ENCODE results near the gene RASSF3.
"Not testable (repeated sequence)": the region's sequence is repeated elsewhere in the genome, so short reads cannot be mapped to it uniquely, and the experiment has no call there.

RASSF3 gene

DNA sequence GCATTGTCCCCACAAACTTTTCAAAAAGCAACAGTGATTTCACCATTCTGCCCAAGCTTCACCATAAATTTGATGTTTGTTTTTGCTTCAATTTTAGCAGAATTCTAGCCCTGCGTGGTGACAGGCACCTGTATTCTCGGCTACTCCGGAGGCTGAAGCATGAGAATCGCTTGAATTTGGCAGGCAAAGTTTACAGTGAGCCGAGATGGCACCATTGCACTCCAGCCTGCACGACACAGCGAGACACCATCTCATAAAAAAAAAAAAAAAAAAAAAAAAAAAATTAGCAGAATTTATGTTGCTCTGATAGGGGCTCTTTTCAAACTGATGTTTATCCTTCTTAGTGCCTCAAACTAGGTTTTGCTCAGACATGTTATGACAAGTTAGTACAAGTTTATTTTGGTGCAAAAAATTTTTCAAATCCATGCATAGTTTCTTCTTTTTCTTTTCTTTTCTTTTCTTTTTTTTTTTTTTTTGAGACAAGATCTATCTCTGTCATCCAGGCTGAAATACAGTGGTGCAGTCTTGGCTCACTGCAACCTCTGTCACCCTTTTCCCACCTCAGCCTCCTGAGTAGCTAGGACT is 24.3 kb downstream of the RASSF3 start:
- no peak for DNase-seq

DNA sequence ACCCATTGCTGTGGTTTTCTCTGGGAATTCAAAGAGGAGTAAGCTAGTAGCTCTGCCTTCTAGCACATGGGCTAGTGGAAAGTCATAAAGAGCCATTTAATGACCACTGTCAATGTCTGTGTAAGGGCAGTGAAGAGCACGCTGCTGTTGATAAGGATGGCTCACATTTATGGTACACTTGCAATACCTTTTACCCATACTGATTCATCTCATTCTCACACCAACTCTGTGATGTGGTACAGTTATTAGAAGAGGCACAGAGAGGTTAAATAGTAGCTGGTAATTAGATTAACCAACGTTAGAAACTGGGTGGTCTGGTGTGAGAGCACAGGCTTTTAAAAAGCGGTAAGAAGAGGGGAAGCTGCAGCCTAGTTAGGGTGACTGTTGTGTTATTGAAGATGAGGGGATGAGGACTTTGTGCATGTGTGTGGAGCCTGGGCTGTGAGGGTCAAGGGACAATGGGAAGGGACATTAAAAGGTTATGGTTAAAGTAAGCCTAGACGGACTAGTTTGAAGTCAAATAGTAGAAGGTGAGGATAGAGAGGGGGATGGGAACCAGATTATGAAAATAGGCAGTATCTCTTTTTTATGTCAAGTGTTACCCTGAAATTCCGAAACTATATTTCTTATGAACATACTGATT is 25.2 kb downstream of the RASSF3 start:
- no peak for DNase-seq

GRCh38 chr12:64636856-64637255 is 26.6 kb downstream of the RASSF3 start:
- DNase-seq, result no peak

DNA sequence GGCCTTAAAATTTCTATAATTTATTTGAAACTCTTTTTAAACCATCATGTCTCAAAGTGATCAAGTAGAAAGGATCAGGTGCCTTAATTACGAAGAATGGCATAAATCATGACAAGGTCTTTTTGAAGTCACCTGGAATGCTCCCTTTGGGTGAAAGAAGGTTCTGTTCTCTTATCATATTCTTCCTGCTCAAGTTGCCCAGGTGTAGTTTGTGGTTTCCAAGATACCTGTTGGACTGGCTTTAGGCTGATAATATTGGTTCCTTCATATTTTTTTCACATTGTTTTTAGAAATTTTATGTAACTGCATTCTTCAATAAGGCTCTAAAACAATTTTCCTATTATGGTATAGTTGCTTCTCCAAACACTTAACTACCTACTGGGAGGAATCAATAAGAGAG is 29.2 kb downstream of the RASSF3 start:
- DNase-seq, result no peak

- no peak for DNase-seq
Measured at GRCh38 chr12:64646318-64646717, 36.0 kb downstream of the RASSF3 start.

- no peak for DNase-seq
Measured at GRCh38 chr12:64649487-64649886, 39.2 kb downstream of the RASSF3 start.

DNA sequence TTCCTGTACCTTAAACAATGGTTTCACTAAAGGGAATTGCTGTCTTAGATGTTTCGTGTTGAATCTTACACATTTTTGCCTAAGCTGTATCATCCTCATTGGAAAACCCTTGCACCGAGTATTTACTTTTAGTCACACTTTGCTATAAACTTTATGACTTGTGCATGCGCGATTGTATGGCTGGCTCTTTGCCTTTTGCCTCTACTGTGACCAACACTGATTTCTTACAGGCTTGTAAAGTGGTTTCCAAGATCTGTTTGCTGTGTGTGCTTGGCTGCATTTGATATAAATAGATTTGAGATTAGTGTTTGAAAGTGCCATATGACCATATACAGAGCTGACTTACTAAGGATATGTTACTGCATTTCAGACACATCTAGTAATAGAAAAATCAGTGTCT is 40.5 kb downstream of the RASSF3 start:
- DNase-seq, result no peak

GRCh38 chr12:64652346-64652745 is 42.1 kb downstream of the RASSF3 start:
- DNase-seq, result peak; percentile 11

DNA sequence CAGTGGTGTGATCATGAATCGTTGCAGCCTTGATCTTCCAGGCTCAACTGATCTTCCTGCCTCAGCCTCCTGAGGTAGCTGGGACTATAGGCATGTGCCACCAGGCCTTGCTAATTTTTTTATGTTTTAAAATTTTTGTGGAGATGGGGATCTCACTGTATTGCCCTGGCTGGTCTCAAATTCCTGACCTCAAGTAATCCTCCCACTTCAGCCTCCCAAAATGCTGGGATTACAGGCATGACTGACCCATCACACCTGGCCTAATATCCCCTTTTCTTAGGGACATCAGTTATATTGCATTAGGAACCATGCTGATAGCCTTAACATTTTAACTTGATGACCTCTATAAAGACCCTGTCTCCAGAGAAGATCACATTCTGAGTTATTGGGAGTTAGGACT is 42.8 kb downstream of the RASSF3 start:
- DNase-seq, result no peak

GRCh38 chr12:64653907-64654306 is 43.6 kb downstream of the RASSF3 start:
- not testable (repeated sequence) for DNase-seq

DNA sequence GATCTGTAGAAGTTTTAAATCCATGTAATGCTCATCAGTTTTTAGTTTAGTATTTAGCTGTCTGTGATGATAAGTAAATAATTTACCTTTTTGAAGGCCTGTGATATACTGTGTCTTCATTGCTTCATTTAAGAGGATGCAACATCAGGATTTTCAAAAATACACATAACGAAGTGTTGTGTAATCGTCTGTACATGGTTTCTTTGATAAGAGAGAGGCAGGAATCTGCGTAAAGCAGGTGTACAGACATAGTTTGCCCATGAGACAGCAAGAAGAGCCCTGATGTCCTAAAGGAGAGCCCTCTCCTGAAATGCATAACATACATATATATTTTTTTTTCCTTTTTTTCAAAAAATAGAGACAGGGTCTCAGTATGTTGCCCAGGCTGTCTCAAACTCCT is 44.8 kb downstream of the RASSF3 start:
- DNase-seq, result no peak

DNA sequence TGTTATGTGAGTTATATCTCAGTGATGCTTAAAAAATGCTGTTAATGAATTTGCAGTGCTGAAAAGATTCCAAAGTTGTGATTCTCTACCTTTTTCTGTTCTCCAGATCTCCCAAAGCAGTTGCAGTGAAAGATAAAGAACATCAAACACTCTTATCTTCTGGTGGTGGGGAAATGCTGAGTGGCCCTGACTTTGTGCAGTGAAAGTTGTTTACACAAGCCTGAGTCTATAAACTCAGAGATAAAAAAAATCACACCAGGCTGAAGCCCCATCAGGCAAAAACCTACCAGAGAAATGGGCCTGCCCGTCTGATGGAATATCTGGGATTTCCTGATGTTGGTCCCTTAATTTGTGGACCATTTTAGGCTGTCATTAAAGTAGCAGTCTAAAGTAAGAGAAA is 46.1 kb downstream of the RASSF3 start:
- DNase-seq, result no peak

DNA sequence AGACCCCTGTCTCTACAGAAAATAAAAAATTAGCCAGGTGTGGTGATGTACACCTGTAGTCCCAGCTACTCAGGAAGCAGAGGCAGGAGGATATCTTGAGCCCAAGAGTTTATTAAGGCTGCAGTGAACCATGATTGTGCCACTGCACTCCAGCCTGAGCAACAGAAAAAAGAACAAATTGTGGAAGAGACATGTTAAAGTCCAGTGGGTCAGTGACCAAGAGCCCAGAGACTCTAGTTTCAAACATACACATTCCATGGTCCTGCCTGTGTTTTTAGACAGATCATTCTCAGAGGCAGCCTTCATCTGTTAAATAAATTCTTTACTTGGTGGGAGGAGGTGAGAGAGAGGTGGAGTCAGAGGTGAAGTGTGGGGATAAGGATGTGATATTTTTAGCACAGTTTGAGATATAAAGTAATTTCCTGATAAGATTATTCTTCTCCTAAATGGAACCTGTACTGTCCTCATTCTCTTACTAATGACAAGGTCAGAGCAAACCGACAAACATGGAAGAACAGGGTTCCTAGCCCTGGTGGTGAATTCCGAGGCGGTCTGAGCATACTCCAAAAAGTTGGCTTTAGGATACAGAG is 48.7 kb downstream of the RASSF3 start:
- no peak for DNase-seq

- no peak for DNase-seq
Measured at GRCh38 chr12:64660237-64661018, 50.1 kb downstream of the RASSF3 start.

DNA sequence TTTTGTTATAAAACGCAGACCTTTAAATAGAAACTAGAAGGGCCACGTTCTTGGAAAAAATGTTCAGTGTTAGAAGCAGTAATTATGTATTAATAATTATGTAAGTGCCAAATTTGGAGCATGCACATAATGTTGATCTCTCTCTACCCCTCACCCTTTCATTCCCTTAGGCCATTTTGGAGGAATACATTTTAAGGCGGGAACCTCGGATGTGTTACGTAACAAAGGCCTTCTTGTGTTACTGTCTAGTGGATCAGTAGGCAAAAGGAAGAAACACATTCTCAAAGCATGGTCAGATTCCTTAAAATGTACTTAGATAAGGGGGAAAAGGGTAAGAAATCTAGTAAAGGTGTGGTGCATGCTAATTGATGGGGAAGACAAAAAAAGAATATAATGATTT is 52.7 kb downstream of the RASSF3 start:
- DNase-seq, result no peak

DNA sequence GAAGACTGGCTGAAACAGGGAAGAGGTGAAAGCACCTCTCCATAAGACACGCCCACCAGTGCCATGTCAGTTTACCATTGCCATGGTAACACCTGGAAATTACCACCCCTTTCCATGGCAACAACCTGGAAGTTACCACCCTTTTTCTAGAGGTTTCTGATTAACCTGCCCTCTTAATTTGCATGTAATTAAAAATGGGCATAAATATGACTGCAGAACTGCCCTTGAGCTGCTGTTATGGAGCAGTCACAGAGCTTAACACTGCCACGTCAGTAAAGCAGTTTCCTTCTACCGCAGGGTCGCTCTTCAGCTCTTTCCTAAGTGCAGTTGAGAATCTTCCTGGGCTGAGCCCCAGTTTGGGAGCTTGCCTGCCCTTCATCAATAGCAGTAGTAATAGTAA is 55.2 kb downstream of the RASSF3 start:
- DNase-seq, result no peak

DNA sequence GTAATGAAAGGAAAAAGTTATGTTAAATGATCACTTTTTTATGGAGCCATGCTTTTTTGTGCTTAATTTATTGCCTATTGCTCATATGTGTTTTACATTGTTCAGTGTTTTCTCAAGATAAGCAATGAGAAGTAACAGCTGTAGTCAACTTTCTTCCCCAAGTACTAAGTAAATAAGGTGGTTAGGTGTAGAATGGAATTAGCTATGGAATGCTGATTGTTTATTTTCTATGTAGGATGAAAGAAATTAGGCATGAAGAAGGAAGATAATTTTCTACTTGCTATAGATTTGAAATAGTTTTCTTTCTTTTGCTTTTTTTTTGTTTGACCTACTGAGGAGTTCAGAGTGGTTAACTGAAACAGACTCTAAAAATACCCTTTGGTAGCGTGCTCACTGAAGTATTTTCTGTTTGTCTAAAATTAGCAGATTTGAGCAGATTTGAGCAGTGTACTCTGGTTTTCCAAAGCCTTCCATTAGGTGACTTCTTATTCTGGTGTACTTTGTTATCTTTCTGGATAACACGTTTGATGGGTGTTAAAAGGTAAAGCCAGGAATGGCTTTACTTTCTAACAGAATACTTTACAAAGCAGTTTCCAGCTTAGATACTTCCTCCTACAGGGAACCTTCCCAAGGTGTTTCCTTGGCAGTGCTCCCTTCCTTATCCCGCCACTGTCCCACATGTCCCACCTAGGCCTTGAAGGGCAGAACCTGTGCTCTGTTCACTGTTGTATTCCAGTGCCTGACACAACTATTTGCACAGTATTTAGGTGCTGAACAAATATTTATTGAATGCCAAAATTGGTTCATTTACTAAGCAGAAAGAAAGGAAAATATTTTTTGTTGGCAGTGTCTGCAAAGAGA is 56.0 kb downstream of the RASSF3 start:
- no peak for DNase-seq

DNA sequence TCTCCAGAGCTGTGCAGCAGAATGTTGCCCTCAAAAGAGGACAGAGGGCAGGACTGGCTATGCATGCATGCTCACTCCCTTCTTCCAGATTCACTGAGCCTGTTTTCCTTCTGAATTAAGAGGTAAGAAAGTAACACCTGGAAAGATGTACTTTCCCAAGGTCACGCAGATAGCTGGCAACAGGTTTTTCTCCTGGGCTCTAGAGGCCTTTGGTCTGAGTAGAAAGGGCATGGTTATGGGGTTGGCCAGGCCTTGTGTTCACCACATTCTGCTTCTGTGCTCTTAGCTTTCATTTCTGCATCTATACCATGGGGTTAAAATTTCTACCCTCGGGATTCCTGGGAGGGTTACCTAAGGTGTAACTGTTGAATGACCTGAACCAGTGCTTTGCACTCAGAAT is 57.5 kb downstream of the RASSF3 start:
- no peak for DNase-seq

GRCh38 chr12:64669270-64669842 is 59.1 kb downstream of the RASSF3 start:
- DNase-seq, result no peak

DNA sequence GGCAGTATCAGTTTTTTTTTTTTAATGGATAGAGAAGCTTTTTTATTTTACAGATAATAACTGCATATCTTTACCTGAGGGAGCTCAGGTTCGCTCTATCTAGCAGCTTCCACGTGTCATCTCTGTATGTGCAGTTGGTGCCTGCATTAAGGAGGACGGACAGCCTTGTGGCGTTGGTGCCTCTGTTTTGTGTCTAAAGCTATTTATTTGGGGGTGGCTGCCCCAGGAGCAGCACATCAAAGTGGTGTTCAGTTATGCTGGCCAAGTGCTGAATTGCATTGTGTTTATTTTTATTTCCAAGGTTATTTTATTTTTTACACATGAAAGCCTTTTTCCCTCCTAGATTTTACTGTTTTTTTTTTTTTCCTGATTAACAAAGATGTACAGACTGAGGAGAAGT is 59.7 kb downstream of the RASSF3 start:
- no peak for DNase-seq

GRCh38 chr12:64670919-64671639 is 60.8 kb downstream of the RASSF3 start:
- DNase-seq, result no peak

DNA sequence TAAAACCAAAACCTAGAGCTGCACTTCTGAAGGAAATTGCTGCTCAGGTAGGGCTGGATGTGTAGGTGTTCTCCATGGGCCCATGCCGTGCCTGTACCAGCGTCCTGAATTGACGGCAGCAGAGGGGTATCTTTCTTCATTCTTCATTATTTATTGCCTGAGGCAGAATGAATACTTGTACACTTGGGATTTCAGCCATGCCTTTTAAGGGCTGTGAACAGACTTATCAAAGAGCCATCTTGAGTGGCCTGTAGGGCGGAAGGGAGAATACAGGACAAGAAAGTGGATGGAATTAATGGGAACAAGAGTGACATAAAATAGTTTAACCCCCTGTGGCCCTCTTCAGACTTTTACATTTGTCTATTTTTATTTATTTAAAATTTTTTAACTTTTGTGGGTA is 61.4 kb downstream of the RASSF3 start:
- DNase-seq, result no peak
